ENCODE measurements around the gene KBTBD4. TPM values are rescaled to one million over a fixed set of nuclear protein-coding genes. Genes with fewer than 3 reads are reported as not detected.

KBTBD4 gene
- total RNA-seq (2022; extraction: Qiagen RNA extraction) = 16.7 to 18.7 TPM (median 17.8 TPM) in 5 replicates

DNA sequence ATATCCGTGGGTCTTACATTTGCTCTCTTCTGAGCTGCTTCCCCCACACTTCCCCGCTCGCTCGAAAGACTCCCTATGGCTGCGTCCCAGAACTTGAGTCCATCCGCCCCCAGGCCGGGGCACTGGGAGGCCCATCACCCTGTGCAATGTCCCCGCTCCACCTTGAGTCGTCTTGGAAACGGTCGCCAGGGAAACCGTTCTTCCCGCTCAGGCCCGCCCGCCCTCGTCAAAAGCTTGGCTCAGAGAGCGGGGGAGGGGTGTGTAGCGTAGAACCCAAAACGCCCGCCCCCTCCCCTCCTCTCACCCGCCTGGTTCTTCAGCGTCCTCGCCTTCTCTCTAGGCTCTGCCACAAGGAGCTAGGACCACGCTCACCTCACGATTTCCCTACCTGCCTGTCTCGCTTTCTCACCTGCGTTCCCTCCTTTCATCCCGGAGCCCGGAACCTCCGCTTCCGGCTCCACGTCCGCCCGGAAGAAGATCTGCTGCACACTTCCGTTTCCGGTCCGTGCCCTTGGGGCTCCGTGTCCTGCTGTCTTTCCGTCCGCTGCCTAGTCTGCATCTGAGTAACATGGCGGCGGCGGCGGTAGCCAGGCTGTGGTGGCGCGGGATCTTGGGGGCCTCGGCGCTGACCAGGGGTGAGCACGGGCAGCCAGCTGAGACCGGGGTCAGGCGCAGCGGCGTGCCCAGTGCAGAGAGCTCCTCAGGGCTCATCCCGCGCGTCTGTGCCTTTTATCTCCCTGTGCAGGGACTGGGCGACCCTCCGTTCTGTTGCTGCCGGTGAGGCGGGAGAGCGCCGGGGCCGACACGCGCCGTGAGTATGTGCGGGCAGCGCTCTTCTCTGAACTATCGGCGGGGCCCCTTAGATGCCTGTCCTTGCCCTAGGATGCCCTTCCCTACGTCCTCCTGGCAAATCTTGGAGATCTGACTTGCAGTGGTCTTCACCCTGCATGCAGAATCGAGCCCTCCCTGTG is at the start of gene KBTBD4, which contains the start of gene NDUFS3:
Gene KBTBD4, minus strand, starts transcription at position 447 of the 971 bp plus-strand sequence. Its CDS starts 19 bp downstream, at position 428.
Gene NDUFS3, plus strand, starts transcription at position 551 of the 971 bp plus-strand sequence. Its CDS starts 18 bp downstream, at position 569.

DNA sequence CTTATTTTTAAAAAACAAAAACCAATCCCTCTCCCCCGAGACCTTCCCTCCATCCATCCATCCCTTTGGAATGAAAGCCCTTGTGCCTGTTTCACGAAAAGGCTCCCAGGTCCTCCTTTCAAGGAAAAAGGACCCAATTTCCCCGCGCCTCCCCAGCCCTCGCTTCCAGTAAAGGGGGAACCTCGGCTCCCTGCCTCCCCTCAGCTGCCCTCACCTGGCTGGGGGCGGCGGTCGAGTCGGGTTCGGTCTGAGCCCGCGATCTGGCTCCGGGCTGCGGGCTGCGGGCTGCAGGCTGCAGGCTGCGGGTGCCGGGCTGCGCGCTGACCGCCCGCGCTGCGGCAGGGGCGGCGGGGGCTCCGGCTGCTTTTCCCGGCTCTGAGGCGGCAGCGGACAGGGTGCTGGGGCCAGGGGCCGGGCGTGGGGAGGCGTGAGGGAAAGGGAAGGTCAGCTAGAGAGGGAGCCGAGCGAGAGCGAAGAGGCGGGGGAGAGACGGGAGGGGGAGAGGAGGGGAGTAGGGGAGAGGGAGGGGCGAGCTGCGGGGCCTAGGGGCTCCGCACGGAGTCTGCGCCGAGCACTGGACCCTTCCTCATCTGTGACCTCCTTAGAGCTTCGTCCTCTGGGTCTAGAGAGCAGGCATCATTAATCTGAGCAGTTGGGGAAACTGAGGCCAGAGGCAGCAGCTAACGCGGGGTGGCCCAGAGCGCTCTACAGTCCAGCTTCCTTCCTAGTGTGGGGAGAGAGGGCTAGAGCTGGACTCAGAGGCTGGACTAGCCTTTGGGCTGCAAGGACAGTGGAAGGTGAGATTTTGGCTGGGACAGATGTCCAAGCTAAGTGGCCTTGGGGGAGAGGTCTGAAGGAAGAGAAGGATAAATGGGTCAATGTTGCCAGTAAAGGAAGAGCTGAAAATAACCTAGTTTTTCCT is 15.4 kb upstream of the KBTBD4 start, which contains the start of gene C1QTNF4:
Gene C1QTNF4, minus strand, starts transcription at position 478 of the 922 bp plus-strand sequence. CDS start 3,601 bp downstream, outside the sequence.

DNA sequence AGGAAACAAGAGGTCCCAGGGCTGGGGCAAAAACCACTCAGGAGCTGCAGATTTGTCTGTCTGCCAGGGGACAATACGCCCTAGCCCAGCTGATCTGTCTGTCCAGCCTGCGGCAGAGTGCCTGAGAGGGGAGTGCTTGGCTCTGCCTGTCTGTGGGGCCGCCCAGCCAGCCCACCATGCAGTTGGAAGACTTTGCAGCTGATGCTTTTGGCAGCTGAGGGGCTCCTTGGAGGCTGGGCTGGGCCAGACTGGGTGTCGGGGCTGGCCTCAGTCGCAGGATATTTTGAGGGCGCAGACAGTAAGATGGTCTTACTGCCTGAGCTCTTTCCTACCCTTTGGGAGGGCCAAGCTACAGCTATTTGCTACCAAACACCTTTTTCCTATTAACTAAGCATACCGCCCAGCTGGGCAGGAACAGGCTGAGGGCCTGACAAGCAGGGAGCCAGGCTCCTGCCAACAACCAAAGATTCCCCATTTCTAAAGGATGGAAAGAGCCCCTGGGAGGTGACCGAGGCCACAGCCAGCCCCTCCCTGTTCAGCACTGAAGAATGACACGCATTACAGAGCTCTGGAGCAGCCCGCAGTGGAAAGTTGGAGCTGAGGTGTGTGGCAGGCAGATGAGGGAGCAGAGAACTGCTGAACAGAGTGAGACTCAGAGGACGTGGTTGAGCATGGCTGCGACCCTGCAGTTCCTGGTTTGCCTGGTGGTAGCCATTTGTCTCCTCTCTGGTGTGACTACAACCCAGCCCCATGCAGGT is 7.5 kb upstream of the KBTBD4 start, which contains the start of gene FAM180B:
Gene FAM180B, plus strand, starts transcription at position 581 of the 758 bp plus-strand sequence. Its CDS starts 91 bp downstream, at position 672.

DNA sequence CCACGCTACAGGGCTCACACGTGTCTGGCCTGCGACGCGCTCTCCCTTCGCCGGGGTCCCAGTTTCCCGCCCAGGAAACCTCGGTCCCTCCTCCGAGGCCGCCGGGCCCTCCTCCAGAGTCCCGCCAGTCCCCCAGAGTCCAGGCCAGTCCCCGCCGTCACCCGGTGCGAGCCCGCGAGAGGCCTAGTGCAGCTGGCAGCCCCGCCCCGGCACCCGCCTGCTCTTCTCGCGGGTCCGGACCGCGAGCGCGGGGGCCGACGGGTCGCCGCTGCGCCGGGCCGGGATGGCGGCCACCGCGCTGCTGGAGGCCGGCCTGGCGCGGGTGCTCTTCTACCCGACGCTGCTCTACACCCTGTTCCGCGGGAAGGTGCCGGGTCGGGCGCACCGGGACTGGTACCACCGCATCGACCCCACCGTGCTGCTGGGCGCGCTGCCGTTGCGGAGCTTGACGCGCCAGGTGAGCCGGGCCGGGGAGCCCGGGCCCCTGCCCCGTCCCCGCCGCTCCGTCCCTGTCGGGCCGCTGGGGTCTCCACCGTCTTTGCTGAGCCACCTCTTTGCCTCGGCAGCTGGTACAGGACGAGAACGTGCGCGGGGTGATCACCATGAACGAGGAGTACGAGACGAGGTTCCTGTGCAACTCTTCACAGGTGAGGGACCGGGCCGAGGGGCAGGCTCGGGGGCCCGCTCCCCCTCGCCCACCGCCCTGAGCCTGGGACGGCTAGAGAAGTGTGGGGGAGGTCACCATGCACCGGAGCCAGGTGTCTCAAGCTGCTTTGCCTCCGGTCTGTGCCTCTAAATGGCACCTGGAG is 13.2 kb downstream of the KBTBD4 start, which contains the start of gene PTPMT1:
Gene PTPMT1, plus strand, starts transcription at position 260 of the 809 bp plus-strand sequence. Its CDS starts 24 bp downstream, at position 284.

DNA sequence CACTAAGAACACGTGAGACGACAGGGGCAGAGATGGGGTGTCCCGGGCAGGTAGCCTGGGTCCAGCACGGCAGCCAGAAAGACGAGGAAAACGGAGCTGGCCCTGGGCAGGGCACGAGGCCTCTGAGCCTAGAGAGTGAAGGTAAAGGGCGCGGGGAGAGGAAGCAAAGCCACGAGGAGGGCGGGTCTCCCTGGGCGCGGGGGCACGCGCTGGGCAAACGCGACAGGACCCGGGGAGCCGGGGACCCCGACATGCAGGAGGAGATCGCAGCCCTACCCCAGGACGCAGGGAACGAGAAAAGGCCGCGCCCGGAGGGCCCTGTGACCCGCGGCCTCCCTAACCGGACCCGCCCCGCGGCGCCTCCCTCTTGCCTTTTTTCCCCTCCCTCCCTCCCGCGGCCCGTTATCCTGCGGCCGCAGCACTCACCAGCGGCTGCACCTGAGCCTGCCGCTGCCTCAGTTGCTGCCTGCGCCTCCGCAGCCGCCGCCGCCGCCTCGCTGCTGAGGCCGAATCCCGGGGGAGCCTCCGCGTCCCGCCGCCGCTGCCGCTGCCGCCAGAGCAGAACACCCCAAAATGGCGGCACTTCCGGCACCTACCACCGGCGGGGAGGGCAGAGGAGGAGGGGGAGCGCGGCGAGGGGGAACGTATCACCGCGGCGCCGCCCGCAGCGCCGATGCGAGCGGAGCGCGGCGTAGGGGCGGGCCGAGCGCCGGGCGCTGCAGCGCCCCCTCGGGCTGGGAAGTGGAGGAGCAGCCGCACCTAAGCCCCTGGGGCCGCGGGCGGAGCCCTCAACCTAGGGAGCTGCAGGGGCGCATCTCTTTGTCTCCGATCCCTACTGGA is 26.0 kb downstream of the KBTBD4 start, which contains the start of gene CELF1:
Gene CELF1, minus strand, starts transcription at position 567 of the 840 bp plus-strand sequence. CDS start 53,609 bp downstream, outside the sequence.

Other genes with a start within 250 kb of the KBTBD4 start
- gene MYBPC3, start 226.3 kb downstream of the KBTBD4 start, total RNA-seq (2022; extraction: Qiagen RNA extraction) = 0.07 to 0.12 TPM (median 0.08 TPM) in 4 of 5 replicates, not detected in the other
- 0.15 to 0.20 TPM in 2 of 5 replicates, not detected in the others for gene SPI1, start 200.4 kb downstream of the KBTBD4 start, total RNA-seq (2022; extraction: Qiagen RNA extraction)
- 46.6 to 60.3 TPM (median 53.7 TPM) in 5 replicates for gene SLC39A13, start 170.4 kb downstream of the KBTBD4 start, total RNA-seq (2022; extraction: Qiagen RNA extraction)
- gene PSMC3, start 152.5 kb downstream of the KBTBD4 start, total RNA-seq (2022; extraction: Qiagen RNA extraction) = 189 to 259 TPM (median 197 TPM) in 5 replicates
- gene RAPSN, start 129.8 kb downstream of the KBTBD4 start, total RNA-seq (2022; extraction: Qiagen RNA extraction) = 0.23 to 0.58 TPM (median 0.43 TPM) in 3 of 5 replicates, not detected in the others
- 44.8 to 50.9 TPM (median 46.6 TPM) in 5 replicates for gene CELF1, start 25.8 kb downstream of the KBTBD4 start, total RNA-seq (2022; extraction: Qiagen RNA extraction)
- gene PTPMT1, start 13.4 kb downstream of the KBTBD4 start, total RNA-seq (2022; extraction: Qiagen RNA extraction) = 58.7 to 80.4 TPM (median 77.8 TPM) in 5 replicates
- gene NDUFS3, start 104 bp upstream of the KBTBD4 start, total RNA-seq (2022; extraction: Qiagen RNA extraction) = 104 to 145 TPM (median 136 TPM) in 5 replicates
- gene FAM180B, start 7.7 kb upstream of the KBTBD4 start, total RNA-seq (2022; extraction: Qiagen RNA extraction) = not detected in 5 replicates
- gene C1QTNF4, start 15.4 kb upstream of the KBTBD4 start, total RNA-seq (2022; extraction: Qiagen RNA extraction) = 0.21 TPM in 1 of 5 replicates, not detected in the others
- gene MTCH2, start 63.6 kb upstream of the KBTBD4 start, total RNA-seq (2022; extraction: Qiagen RNA extraction) = 127 to 153 TPM (median 131 TPM) in 5 replicates
- 1.2 to 1.9 TPM (median 1.5 TPM) in 5 replicates for gene AGBL2, start 136.4 kb upstream of the KBTBD4 start, total RNA-seq (2022; extraction: Qiagen RNA extraction)
- 43.8 to 61.7 TPM (median 53.0 TPM) in 5 replicates for gene FNBP4, start 188.4 kb upstream of the KBTBD4 start, total RNA-seq (2022; extraction: Qiagen RNA extraction)